Measurements from ENCODE around the gene PKNOX2.

Gene PKNOX2

GRCh38 chr11:125303186-125303585 is 138.6 kb downstream of the PKNOX2 start:
- no peak for TF ChIP-seq CTCF (IDR thresholded peaks at IDR 0.05; ENCODE audit: low read depth, low read length)
- DNase-seq (ENCODE audit: extremely low read depth, low read depth) = no peak

- no peak for TF ChIP-seq CTCF (IDR thresholded peaks at IDR 0.05; ENCODE audit: low read depth, low read length)
Observed at GRCh38 chr11:125303694-125304093, 139.1 kb downstream of the PKNOX2 start.

GRCh38 chr11:125304136-125304535 is 139.6 kb downstream of the PKNOX2 start:
- DNase-seq (ENCODE audit: extremely low read depth, low read depth) = no peak
- TF ChIP-seq CTCF (IDR thresholded peaks at IDR 0.05; ENCODE audit: low read depth, low read length) = no peak

More at GRCh38 chr11:125303694-125304093, 139.1 kb downstream of the PKNOX2 start:
- no peak for DNase-seq (ENCODE audit: extremely low read depth, low read depth)

GRCh38 chr11:125304876-125305275 is 140.3 kb downstream of the PKNOX2 start:
- no peak for DNase-seq (ENCODE audit: extremely low read depth, low read depth)
- no peak for TF ChIP-seq CTCF (IDR thresholded peaks at IDR 0.05; ENCODE audit: low read depth, low read length)

GRCh38 chr11:125305345-125305744 is 140.8 kb downstream of the PKNOX2 start:
- no peak for DNase-seq (ENCODE audit: extremely low read depth, low read depth)
- no peak for TF ChIP-seq CTCF (IDR thresholded peaks at IDR 0.05; ENCODE audit: low read depth, low read length)

GRCh38 chr11:125306476-125306875 is 141.9 kb downstream of the PKNOX2 start:
- no peak for DNase-seq (ENCODE audit: extremely low read depth, low read depth)
- no peak for TF ChIP-seq CTCF (IDR thresholded peaks at IDR 0.05; ENCODE audit: low read depth, low read length)

GRCh38 chr11:125308246-125308645 is 143.7 kb downstream of the PKNOX2 start:
- no peak for TF ChIP-seq CTCF (IDR thresholded peaks at IDR 0.05; ENCODE audit: low read depth, low read length)
- DNase-seq (ENCODE audit: extremely low read depth, low read depth) = no peak
